Psoas muscle (tissue), 8 donors: Measurements from ENCODE around the gene CACNA1A. TPM values are rescaled to one million over a fixed set of nuclear protein-coding genes. Genes with fewer than 3 reads are reported as not detected.

Source experiments
- ATAC-seq, 4 donors: fragments of 200-7000 bp; cut with Tn5 transposase; one replicate each; pipeline ENCODE4 v1.9.1; 2020; ENCODE audit warnings: moderate library complexity in 3 of 4, mild to moderate bottlenecking in 2 of 4
- DNase-seq, 2 donors: peaks; one replicate each; pipeline ENCODE4 v3.0.0-alpha.2; 2020
- H3K27ac ChIP-seq: fragments of 200-600 bp; one replicate; pipeline ENCODE4 v1.8.0; 2022
- H3K27me3 ChIP-seq, 3 donors: fragments of 200-600 bp in 1 of 3; one replicate each; pipeline versions ENCODE4 v1.6.1 to v1.8.0; 2013 to 2022; ENCODE audit warnings: low read length in 2 of 3, mild to moderate bottlenecking in 2 of 3, moderate library complexity in 1 of 3; ENCODE audit not compliant: insufficient read depth in 3 of 3
- H3K36me3 ChIP-seq, 2 donors: fragments of 200-600 bp in 1 of 2; one replicate each; pipeline versions ENCODE4 v1.6.1 to v1.8.0; 2013 to 2022; ENCODE audit warnings: low read depth in 1 of 2, mild to moderate bottlenecking in 1 of 2, moderate library complexity in 1 of 2; ENCODE audit not compliant: insufficient read depth in 1 of 2
- H3K4me1 ChIP-seq: fragments of 200-600 bp; one replicate; pipeline ENCODE4 v1.8.0; 2022
- H3K4me3 ChIP-seq: fragments of 200-600 bp; one replicate; pipeline ENCODE4 v1.8.0; 2022; ENCODE audit warnings: mild to moderate bottlenecking
- H3K9me3 ChIP-seq: fragments of 200-600 bp; one replicate; pipeline ENCODE4 v1.8.0; 2022
- WGBS, 3 donors: extraction: QIAGEN DNeasy Blood & Tissue Kit; methylation state at CpG; one replicate each; pipeline versions ENCODE4 v1.1.6 to v1.1.7; 2013; 5-methylcytosine and 5-hydroxymethylcytosine counted together
- intact Hi-C, 2 donors: fragments of 100-400 bp; cut with DNase I; formaldehyde crosslinking; loops; one replicate each; pipeline versions ENCODE4 v1.11.0 to v1.14.2; 2022
- polyA plus RNA-seq, 3 donors: library from polyadenylated mRNA; stranded (reverse); fragments of 200-250 nt; gene quantifications; one replicate each; pipeline ENCODE4 v1.2.3, GENCODE V29; 2013
- total RNA-seq, 4 donors: library from RNA; stranded (reverse); fragmentation: NEBNext Ultra II Directional in 2 of 4; extraction: Animal tissue kit (Norgen Biotek cat#: 25700) in 2 of 4; gene quantifications; one replicate each; pipeline versions ENCODE4 v1.2.1 to v1.2.4, GENCODE V29; 2021 to 2023
- TF ChIP-seq, protein P1 (sequence below): fragments of 200-600 bp; IDR thresholded peaks from one replicate; pipeline ENCODE4 v1.8.0; 2022; ENCODE audit warnings: antibody characterized with exemption
- donor health status: healthy with polysubstance abuse.
- donor health status: DM: no; HTN: no; CAD: no; lungs with moderate emphysema.
- donor health status: Bipolar disorder and iron deficiency.
- donor health status: healthy.
- donor health status: DM: yes; HTN: yes; CAD: no.
- donor health status: DM: no; HTN: no; CAD: no.
- donor health status: DM: no; HTN: no; CAD: no.
- donor health status: DM: yes; HTN: yes; CAD: no.

CACNA1A gene
- total and polyA plus RNA-seq, 7 donors, result 0.14 to 0.60 (median 0.36) TPM

- no peak overlapping the region for H3K27ac ChIP-seq
- no peak overlapping the region for H3K4me3 ChIP-seq
- ATAC-seq (no peak), DNase-seq (peak; percentile 57 to 71)
- H3K9me3 ChIP-seq, result no peaks in the 10 kb centered on the region
- H3K27me3 ChIP-seq, result peaks cover 0 to 19% (median 0%) of the 10 kb centered on the region in 3 donors
- WGBS, 3 donors, result 58 to 74% (median 64%) methylated on average over 6 to 7 of the region's 7 CpGs
- TF ChIP-seq, protein P1, sequence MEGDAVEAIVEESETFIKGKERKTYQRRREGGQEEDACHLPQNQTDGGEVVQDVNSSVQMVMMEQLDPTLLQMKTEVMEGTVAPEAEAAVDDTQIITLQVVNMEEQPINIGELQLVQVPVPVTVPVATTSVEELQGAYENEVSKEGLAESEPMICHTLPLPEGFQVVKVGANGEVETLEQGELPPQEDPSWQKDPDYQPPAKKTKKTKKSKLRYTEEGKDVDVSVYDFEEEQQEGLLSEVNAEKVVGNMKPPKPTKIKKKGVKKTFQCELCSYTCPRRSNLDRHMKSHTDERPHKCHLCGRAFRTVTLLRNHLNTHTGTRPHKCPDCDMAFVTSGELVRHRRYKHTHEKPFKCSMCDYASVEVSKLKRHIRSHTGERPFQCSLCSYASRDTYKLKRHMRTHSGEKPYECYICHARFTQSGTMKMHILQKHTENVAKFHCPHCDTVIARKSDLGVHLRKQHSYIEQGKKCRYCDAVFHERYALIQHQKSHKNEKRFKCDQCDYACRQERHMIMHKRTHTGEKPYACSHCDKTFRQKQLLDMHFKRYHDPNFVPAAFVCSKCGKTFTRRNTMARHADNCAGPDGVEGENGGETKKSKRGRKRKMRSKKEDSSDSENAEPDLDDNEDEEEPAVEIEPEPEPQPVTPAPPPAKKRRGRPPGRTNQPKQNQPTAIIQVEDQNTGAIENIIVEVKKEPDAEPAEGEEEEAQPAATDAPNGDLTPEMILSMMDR, result no peak
- intact Hi-C loops, result no loop called here
- H3K36me3 ChIP-seq, result no peaks in the 10 kb centered on the region
- no peaks in the 10 kb centered on the region for H3K4me1 ChIP-seq
Measured at GRCh38 chr19:13212759-13213330, 293.4 kb downstream of the CACNA1A start.

DNA sequence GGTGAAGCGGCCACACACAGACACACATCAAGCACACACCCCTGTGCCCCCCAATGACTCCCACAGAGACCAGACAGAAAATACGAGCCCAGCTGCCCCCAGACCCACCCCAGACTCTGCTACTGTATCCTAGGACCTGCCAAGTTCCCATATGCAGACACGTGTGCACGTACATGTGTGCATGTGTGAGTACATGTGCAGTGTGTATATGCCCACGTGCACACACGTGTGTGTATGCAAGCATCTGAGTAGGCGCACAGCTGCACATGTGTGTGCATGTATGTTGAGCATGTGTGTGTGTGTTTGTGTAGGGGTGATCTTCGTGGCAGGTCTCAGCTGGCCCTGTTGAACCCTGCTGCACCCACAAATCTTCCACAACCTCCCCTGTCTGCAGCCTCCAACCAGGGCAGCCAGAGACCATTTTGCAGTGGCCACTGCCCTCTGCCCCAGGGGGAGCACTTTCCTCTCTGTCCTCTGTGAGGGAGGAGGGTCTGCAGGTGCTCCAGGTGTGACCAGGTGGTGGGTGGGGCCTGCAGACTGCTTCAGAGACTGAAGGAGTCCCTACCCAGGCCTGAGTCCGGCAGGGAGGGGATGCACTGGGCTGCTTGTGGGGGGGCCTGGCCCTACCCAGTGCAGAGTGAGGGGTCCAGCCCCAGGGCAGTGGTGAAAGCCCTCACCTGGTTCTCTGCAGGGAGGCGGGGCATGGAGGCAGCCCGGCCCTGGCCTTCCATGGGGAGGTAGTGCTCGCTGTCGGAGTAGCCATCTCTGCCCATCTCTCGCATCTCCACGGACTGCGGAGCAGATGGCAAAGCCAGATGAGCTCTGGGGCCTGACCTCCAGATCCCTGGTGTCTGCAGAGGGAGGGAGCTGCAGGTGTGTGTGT is 294.6 kb downstream of the CACNA1A start:
- WGBS, 3 donors, result 78 to 85% (median 78%) methylated on average over 13 to 16 of the region's 16 CpGs
- Histone ChIP-seq H3K27me3 (peaks cover 0 to 27% (median 0%) of the 10 kb centered on the region in 3 donors), H3K4me3 (no peak overlapping the region), H3K36me3 (no peaks in the 10 kb centered on the region), H3K27ac (no peak overlapping the region), H3K4me1 (no peaks in the 10 kb centered on the region), H3K9me3 (no peaks in the 10 kb centered on the region)
- DNase-seq, result no peak
- TF ChIP-seq, protein P1, result no peak
- intact Hi-C loops, result no loop called here
- ATAC-seq, result no peak

DNA sequence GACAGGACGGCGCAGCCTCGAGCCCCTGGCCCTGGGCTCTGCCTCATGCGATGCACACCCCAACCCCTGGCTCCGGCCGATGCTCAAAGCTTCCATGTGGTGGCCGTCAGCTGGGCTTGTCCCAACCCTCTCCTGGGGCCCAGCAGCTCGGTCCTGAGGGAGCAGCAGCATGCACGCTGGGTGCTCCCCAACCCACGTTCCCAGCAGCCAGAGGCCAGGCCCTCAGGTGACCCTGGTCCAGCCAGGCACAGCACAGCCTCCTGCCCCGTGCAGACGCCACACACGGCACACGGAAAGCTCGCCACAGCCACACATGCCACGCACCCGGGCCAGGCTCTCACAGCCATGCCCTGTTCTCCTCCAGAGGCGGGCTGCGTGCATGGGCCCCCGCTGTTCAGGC is 295.3 kb downstream of the CACNA1A start:
- H3K27ac ChIP-seq, result no peak overlapping the region
- intact Hi-C loops, result no loop called here
- DNase-seq, result no peak
- no peak overlapping the region for H3K4me3 ChIP-seq
- no peak for ATAC-seq
- no peaks in the 10 kb centered on the region for H3K9me3 ChIP-seq
- no peaks in the 10 kb centered on the region for H3K36me3 ChIP-seq
- peaks cover 0 to 26% (median 0%) of the 10 kb centered on the region in 3 donors for H3K27me3 ChIP-seq
- TF ChIP-seq, protein P1, result no peak
- H3K4me1 ChIP-seq, result no peaks in the 10 kb centered on the region
- 56 to 69% (median 56%) methylated on average over 19 to 20 of the region's 20 CpGs for WGBS, 3 donors

DNA sequence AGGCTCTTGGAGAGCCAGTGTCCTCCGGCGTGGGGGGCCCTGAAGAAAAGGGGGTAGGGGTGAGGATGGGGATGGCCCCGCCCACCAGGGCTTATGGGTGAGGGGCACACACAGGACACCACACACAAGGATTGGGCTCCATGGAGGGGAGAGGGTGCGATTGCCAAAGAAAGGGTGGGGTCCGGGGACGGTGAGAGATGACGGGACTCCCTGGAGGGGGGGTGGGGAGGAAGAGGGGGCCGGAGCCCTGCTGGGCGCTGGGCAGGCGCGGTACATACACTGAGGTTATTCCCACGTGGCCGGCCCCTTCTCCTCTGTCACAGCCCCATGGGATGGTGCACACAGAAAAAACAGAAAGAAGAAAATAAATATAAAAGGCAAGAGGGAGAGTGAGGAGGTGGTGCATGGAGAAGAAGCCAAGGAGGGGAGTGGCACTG is 295.9 kb downstream of the CACNA1A start:
- H3K4me1 ChIP-seq, result no peaks in the 10 kb centered on the region
- H3K9me3 ChIP-seq, result no peaks in the 10 kb centered on the region
- 53 to 65% (median 63%) methylated on average over 13 of the region's 13 CpGs for WGBS, 3 donors
- ATAC-seq, result no peak
- H3K27me3 ChIP-seq, result peaks cover 0 to 21% (median 0%) of the 10 kb centered on the region in 3 donors
- intact Hi-C loops, result no loop called here
- no peak for DNase-seq
- no peak overlapping the region for H3K4me3 ChIP-seq
- H3K27ac ChIP-seq, result no peak overlapping the region
- no peaks in the 10 kb centered on the region for H3K36me3 ChIP-seq
- TF ChIP-seq, protein P1, result no peak
